ENCODE data around the gene DIAPH3.
A peak's percentile ranks its signal among the peaks of the same experiment; 100 is the strongest.

GRCh38 chr13:59771272-59771671 lies 392.5 kb downstream of the DIAPH3 start:
- TF ChIP-seq CTCF (IDR thresholded peaks at IDR 0.05 in 8 of 11, conservative IDR thresholded peaks at IDR 0.05 in 3 of 11) (peak in 8 of 11 experiments; percentile 15 to 51 (median 35)), POLR2A (IDR thresholded peaks at IDR 0.05) (no peak), POLR2AphosphoS5 (IDR thresholded peaks at IDR 0.05) (no peak)

Measured in spleen (tissue), 7 donors.